ENCODE measurements around the gene ABCC1. TPM values are rescaled to one million over a fixed set of nuclear protein-coding genes. Genes with fewer than 3 reads are reported as not detected.

The ABCC1 gene
- total RNA-seq, 2 donors from 2014 or later = 16.2 to 20.9 TPM

GRCh38 chr16:16010194-16010593 lies 60.8 kb downstream of the ABCC1 start:
- intact Hi-C loops (cut with DNase I) = no loop called here
- ATAC-seq = no peak

GRCh38 chr16:16012144-16012543 lies 62.7 kb downstream of the ABCC1 start:
- DNase-seq = no peak
- no peak for ATAC-seq
- intact Hi-C loops (cut with DNase I) = no loop called here

More at GRCh38 chr16:16010194-16010593, 60.8 kb downstream of the ABCC1 start:
- no peak for DNase-seq

GRCh38 chr16:16013812-16014211 lies 64.4 kb downstream of the ABCC1 start:
- intact Hi-C loops (cut with DNase I) = no loop called here
- no peak for DNase-seq
- no peak for ATAC-seq

- ATAC-seq (peak; percentile 86 to 93), DNase-seq (peak; percentile 76)
- intact Hi-C loops (cut with DNase I) = no loop called here
These were observed 65.2 kb downstream of the ABCC1 start for GRCh38 chr16:16014329-16015224.

GRCh38 chr16:16015849-16016248 lies 66.4 kb downstream of the ABCC1 start:
- DNase-seq (no peak), ATAC-seq (no peak)
- intact Hi-C loops (cut with DNase I) = no loop called here

GRCh38 chr16:16016388-16016964 lies 67.1 kb downstream of the ABCC1 start:
- ATAC-seq = no peak
- intact Hi-C loops (cut with DNase I) = no loop called here
- DNase-seq = no peak

GRCh38 chr16:16017812-16018211 lies 68.4 kb downstream of the ABCC1 start:
- DNase-seq (no peak), ATAC-seq (no peak)
- intact Hi-C loops (cut with DNase I) = no loop called here

GRCh38 chr16:16018705-16019104 lies 69.3 kb downstream of the ABCC1 start:
- no peak for DNase-seq
- no peak for ATAC-seq
- intact Hi-C loops (cut with DNase I) = no loop called here

GRCh38 chr16:16019488-16019887 lies 70.1 kb downstream of the ABCC1 start:
- intact Hi-C loops (cut with DNase I) = no loop called here
- ATAC-seq (no peak), DNase-seq (no peak)

- no peak for DNase-seq
- no peak for ATAC-seq
These were observed 70.9 kb downstream of the ABCC1 start for GRCh38 chr16:16020291-16020690.

GRCh38 chr16:16021020-16021419 lies 71.6 kb downstream of the ABCC1 start:
- ATAC-seq = no peak
- DNase-seq = no peak
- intact Hi-C loops (cut with DNase I) = loop anchor here in 1 of 2 donors (10.0 kb wide), 2 partner anchors 104 to 146 kb away; no protein-coding TSS in a partner anchor

More at GRCh38 chr16:16020291-16020690, 70.9 kb downstream of the ABCC1 start:
- intact Hi-C loops (cut with DNase I) = loop anchor here in 1 of 2 donors (10.0 kb wide), 2 partner anchors 105 to 145 kb away; no protein-coding TSS in a partner anchor

GRCh38 chr16:16021646-16021987 lies 72.2 kb downstream of the ABCC1 start:
- ATAC-seq (no peak), DNase-seq (no peak)
- intact Hi-C loops (cut with DNase I) = loop anchor here in 1 of 2 donors (10.0 kb wide), 2 partner anchors 103 to 147 kb away; no protein-coding TSS in a partner anchor

- peak; percentile 97 to 99 for ATAC-seq
- intact Hi-C loops (cut with DNase I) = loop anchor here in 1 of 2 donors (2.0 to 10.0 kb wide), 3 partner anchors 71 to 147 kb away; no protein-coding TSS in a partner anchor
These were observed 72.7 kb downstream of the ABCC1 start for GRCh38 chr16:16021988-16022682.

GRCh38 chr16:16022683-16023064 lies 73.3 kb downstream of the ABCC1 start:
- no peak for DNase-seq
- intact Hi-C loops (cut with DNase I) = loop anchor here in 1 of 2 donors (2.0 to 10.0 kb wide), 3 partner anchors 72 to 148 kb away; no protein-coding TSS in a partner anchor
- ATAC-seq = no peak

More at GRCh38 chr16:16021988-16022682, 72.7 kb downstream of the ABCC1 start:
- peak; percentile 98 for DNase-seq

- intact Hi-C loops (cut with DNase I) = loop anchor here in 1 of 2 donors (10.0 kb wide), 2 partner anchors 99 to 151 kb away; no protein-coding TSS in a partner anchor
- peak in 1 of 2 donors; percentile 52 for ATAC-seq
- DNase-seq = peak; percentile 34
These were observed 76.0 kb downstream of the ABCC1 start for GRCh38 chr16:16025214-16025968.

- no peak for DNase-seq
- intact Hi-C loops (cut with DNase I) = loop anchor here in 1 of 2 donors (10.0 kb wide), 2 partner anchors 97 to 153 kb away; no protein-coding TSS in a partner anchor
- no peak for ATAC-seq
These were observed 78.4 kb downstream of the ABCC1 start for GRCh38 chr16:16027728-16028310.

GRCh38 chr16:16028311-16028999 lies 79.0 kb downstream of the ABCC1 start:
- no peak for DNase-seq
- no peak for ATAC-seq
- intact Hi-C loops (cut with DNase I) = loop anchor here in 1 of 2 donors (10.0 kb wide), 2 partner anchors 96 to 154 kb away; no protein-coding TSS in a partner anchor
